GM12878 (cell line): ENCODE results near the gene SMARCE1.

Experiments used
- BHLHE40 ChIP-seq, 2 experiments: fragments of 450-650 bp in 1 of 2; IDR thresholded peaks; 2 replicates each; pipeline ENCODE4 v1.6.1; 2011 to 2017; ENCODE audit warnings: low read depth in 2 of 2, borderline replicate concordance in 1 of 2, improper control_type of control experiment in 1 of 2, low read length in 1 of 2, mild to moderate bottlenecking in 1 of 2
- POLR2A ChIP-seq: IDR thresholded peaks from 2 replicates; pipeline ENCODE4 v1.6.1; 2011; ENCODE audit warnings: low read depth, mild to moderate bottlenecking, low read length
- TAF1 ChIP-seq: IDR thresholded peaks from 2 replicates; pipeline ENCODE4 v1.6.1; 2011; ENCODE audit warnings: mild to moderate bottlenecking, low read depth, low read length, borderline replicate concordance
- TF ChIP-seq, protein P1 (sequence below), 3 experiments: IDR thresholded peaks in 2 of 3; conservative IDR thresholded peaks in 1 of 3; 2 replicates each; pipeline ENCODE4 v1.5.1; 2011; ENCODE audit warnings: low read depth in 3 of 3, low read length in 3 of 3, mild to moderate bottlenecking in 3 of 3, control low read depth in 2 of 3, moderate library complexity in 2 of 3, inconsistent platforms in 1 of 3, mixed read lengths in 1 of 3; ENCODE audit not compliant: control insufficient read depth in 2 of 3, insufficient read depth in 1 of 3; ENCODE audit errors: extremely low read depth in 1 of 3

DNA sequence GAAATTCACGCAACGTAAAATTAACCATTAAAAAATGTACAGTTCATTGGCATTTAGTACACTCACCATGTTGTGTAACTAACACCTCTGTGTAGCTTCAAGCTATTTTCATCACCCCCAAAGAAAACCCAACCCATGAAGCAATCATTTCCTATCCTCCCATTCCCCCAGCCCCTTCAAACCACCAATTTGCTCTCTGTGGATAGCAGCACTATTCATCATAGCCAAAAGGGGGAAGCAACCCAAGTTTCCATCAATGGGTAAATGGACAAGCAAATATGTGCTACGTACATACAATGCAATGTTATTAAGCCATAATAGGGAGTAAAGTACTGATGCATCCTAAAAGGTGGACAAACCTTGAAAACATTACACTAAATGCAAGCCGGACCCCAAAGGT is 28.3 kb upstream of the SMARCE1 start:
- TF ChIP-seq TAF1 (no peak), BHLHE40 (IDR thresholded peaks at IDR 0.05; ENCODE audit: borderline replicate concordance in 1 of 2, low read depth in 2 of 2, low read length in 1 of 2) (no peak), POLR2A (no peak)
- TF ChIP-seq, protein P1, sequence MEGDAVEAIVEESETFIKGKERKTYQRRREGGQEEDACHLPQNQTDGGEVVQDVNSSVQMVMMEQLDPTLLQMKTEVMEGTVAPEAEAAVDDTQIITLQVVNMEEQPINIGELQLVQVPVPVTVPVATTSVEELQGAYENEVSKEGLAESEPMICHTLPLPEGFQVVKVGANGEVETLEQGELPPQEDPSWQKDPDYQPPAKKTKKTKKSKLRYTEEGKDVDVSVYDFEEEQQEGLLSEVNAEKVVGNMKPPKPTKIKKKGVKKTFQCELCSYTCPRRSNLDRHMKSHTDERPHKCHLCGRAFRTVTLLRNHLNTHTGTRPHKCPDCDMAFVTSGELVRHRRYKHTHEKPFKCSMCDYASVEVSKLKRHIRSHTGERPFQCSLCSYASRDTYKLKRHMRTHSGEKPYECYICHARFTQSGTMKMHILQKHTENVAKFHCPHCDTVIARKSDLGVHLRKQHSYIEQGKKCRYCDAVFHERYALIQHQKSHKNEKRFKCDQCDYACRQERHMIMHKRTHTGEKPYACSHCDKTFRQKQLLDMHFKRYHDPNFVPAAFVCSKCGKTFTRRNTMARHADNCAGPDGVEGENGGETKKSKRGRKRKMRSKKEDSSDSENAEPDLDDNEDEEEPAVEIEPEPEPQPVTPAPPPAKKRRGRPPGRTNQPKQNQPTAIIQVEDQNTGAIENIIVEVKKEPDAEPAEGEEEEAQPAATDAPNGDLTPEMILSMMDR (IDR thresholded peaks at IDR 0.05 in 2 of 3, conservative IDR thresholded peaks at IDR 0.05 in 1 of 3; ENCODE audit: control insufficient read depth in 2 of 3, extremely low read depth in 1 of 3, insufficient read depth in 1 of 3, low read depth in 3 of 3, low read length in 3 of 3) = no peak
